Cerebellar nuclear complex (tissue), 1 donor: ENCODE results near the gene SH2D1A.

Experiments
- DNase-seq, 2 experiments: peaks; one replicate each; lab custom pipeline; 2025; lab: John Stamatoyannopoulos, UW

SH2D1A gene

GRCh38 chrX:124421898-124422655, 75.7 kb downstream of the SH2D1A start:
- no peak for DNase-seq
